Loucy (cell line): ENCODE results near the gene MPZ.

Source experiments
- EZH2phosphoT487 ChIP-seq: fragments of 200-600 bp; IDR thresholded peaks from 2 replicates; pipeline ENCODE4 v1.6.1; 2018; ENCODE audit warnings: antibody characterized with exemption, mild to moderate bottlenecking, moderate library complexity, borderline replicate concordance
- TF ChIP-seq, protein P1 (sequence below): fragments of 200-600 bp; sonication (generic); conservative IDR thresholded peaks from 2 replicates; pipeline ENCODE4 v1.5.1; 2014; ENCODE audit warnings: mild to moderate bottlenecking, antibody characterized with exemption, low read length

DNA sequence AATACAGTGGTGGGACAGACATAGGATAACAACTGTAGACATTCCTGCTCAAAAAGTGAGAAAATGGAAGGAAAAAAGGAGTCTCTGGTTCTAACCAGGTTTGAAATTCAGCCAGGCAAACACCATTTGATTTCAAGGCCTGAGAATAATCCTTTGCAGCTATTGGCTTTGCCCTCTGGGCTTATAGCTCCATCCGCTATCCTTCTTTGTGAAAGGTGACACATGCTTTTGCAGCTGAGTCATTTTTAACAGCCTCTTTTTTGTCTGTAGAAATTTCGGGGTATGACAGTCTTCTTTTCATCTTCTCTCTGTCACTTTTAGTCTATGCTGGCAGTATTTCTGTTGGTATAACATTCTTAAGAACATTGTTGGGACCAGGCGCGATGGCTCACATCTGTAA, 20.6 kb upstream of the MPZ start:
- TF ChIP-seq, protein P1, sequence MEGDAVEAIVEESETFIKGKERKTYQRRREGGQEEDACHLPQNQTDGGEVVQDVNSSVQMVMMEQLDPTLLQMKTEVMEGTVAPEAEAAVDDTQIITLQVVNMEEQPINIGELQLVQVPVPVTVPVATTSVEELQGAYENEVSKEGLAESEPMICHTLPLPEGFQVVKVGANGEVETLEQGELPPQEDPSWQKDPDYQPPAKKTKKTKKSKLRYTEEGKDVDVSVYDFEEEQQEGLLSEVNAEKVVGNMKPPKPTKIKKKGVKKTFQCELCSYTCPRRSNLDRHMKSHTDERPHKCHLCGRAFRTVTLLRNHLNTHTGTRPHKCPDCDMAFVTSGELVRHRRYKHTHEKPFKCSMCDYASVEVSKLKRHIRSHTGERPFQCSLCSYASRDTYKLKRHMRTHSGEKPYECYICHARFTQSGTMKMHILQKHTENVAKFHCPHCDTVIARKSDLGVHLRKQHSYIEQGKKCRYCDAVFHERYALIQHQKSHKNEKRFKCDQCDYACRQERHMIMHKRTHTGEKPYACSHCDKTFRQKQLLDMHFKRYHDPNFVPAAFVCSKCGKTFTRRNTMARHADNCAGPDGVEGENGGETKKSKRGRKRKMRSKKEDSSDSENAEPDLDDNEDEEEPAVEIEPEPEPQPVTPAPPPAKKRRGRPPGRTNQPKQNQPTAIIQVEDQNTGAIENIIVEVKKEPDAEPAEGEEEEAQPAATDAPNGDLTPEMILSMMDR: no peak
- no peak for TF ChIP-seq EZH2phosphoT487
